ENCODE measurements around the gene ZNF595. TPM values are rescaled to one million over a fixed set of nuclear protein-coding genes. Genes with fewer than 3 reads are reported as not detected.
"Not testable (repeated sequence)": the region's sequence is repeated elsewhere in the genome, so short reads cannot be mapped to it uniquely, and the experiment has no call there.

The ZNF595 gene
- total and polyA plus RNA-seq, 11 donors: 2.7 to 12.9 (median 7.1) TPM

- H3K27me3 ChIP-seq; H3K4me3 ChIP-seq; H3K36me3 ChIP-seq; H3K9me3 ChIP-seq; H3K4me1 ChIP-seq; ATAC-seq; intact Hi-C loops (cut with DNase I); H3K27ac ChIP-seq: not testable (repeated sequence)
- WGBS, 4 donors: 69 to 75% (median 73%) methylated on average over 3 of the region's 3 CpGs
- peak in 1 of 5 donors; percentile 21 for DNase-seq
These were observed 25.6 kb upstream of the ZNF595 start for GRCh38 chr4:27501-27900.

DNA sequence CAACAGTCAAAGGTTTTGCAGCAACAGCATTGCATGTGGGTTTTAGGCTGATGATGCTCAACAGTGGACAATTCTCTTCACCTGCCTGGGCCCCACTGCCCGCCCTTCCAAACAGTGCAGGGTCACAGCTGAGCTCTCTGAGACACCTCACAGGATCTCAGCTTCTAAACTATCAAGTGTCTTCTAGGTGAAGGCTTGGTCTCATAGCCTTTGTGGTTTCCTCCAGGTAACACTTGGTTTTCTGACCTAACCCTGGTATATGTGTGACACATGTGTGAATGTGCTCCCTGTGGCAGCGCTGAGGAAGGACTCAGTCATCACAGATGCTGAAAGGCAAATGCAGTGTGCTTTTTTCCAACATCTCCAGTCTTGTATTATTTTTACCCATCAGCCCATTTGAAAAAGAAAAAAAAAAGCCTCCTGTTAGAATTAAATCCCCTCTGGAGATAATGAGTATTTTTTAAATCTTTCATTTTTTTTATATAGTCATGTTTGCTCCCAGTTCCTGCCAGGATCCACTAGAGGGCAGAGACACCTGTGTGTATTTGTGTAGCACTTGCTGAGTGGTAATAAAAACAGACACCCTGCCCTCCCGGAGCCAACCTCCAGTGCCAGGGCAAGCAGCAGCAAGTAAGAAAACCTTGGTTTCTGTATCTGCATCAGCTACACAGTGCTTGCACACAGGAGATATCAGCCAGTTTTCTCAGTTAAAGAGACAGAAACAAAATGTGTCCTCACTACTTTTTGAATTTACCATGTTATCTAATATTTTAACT, 24.2 kb upstream of the ZNF595 start:
- H3K27ac ChIP-seq; H3K4me1 ChIP-seq; H3K9me3 ChIP-seq; intact Hi-C loops (cut with DNase I); ATAC-seq; H3K36me3 ChIP-seq; H3K4me3 ChIP-seq; H3K27me3 ChIP-seq: not testable (repeated sequence)
- TF ChIP-seq CTCF (IDR thresholded peaks at IDR 0.05): peak in 5 of 12 donors; percentile 4 to 15 (median 13)
- DNase-seq: peak in 3 of 5 donors; percentile 32 to 62 (median 36)
- WGBS, 4 donors: 33 to 50% (median 47%) methylated on average over 1 of the region's 3 CpGs

DNA sequence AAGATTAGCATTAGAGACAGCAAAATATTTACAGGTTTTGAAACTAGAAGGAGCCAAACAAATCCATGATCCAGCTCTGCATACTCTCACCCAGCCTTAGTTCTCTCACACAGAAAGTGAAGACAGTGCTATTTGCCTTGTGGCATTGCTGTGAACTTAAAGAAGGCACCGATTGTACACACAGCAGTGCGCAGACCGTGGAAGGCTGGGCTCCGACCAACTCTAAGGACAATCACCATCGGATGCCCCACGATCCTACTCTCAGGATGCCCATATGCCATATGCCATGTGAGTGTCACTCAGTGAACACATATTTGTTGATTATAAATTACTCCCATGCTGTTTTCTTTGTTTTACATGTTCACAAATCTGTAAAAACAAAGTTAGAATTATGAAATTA, 19.8 kb upstream of the ZNF595 start:
- DNase-seq; H3K27me3 ChIP-seq; H3K4me1 ChIP-seq; H3K36me3 ChIP-seq; H3K4me3 ChIP-seq; intact Hi-C loops (cut with DNase I); ATAC-seq; H3K9me3 ChIP-seq; H3K27ac ChIP-seq: not testable (repeated sequence)
- no CpG with 5 or more reads among the region's 6 CpGs for WGBS, 4 donors

GRCh38 chr4:36559-37415, 16.3 kb upstream of the ZNF595 start:
- H3K4me1 ChIP-seq; H3K27me3 ChIP-seq; intact Hi-C loops (cut with DNase I); H3K36me3 ChIP-seq; ATAC-seq; DNase-seq; H3K9me3 ChIP-seq; H3K27ac ChIP-seq; H3K4me3 ChIP-seq: not testable (repeated sequence)
- WGBS, 4 donors: 64 to 68% (median 68%) methylated on average over 3 to 6 of the region's 6 CpGs

DNA sequence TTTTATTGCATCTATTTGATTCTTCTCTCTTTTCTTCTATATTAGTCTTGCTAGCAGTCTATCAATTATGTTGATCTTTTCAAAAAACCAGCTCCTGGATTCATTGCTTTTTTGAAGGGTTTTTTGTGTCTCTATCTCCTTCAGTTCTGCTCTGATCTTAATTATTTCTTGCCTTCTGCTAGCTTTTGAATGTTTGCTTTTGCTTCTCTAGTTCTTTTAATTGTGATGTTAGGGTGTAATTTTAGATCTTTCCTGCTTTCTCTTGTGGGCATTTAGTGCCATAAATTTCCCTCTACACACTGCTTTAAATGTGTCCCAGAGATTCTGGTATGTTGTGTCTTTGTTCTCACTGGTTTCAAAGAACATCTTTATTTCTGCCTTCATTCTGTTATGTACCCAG, 14.9 kb upstream of the ZNF595 start:
- H3K27me3 ChIP-seq; H3K9me3 ChIP-seq; ATAC-seq; intact Hi-C loops (cut with DNase I); H3K27ac ChIP-seq; H3K4me1 ChIP-seq; DNase-seq; H3K4me3 ChIP-seq; H3K36me3 ChIP-seq: not testable (repeated sequence)

DNA sequence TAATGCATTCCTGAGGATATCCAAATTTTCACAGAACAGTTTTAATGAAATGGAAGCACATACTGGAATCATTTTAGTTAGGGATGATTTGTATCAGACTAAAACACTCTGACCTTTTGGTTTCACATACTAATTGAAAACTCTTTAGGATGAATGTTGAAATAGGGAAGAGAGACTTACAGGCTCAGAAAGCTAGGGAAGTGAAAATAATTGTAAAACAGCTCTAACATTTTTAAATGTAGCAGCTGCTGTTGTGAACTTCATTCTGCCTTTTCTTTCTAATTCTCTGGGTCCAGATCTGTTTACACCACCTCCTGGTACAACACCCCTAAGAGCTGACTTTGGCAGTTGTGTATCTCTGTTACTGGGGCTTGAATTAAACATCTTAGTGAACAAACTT, 9.7 kb upstream of the ZNF595 start:
- ATAC-seq; H3K27me3 ChIP-seq; H3K4me3 ChIP-seq; H3K27ac ChIP-seq; H3K36me3 ChIP-seq; DNase-seq; H3K9me3 ChIP-seq; H3K4me1 ChIP-seq; intact Hi-C loops (cut with DNase I): not testable (repeated sequence)

- 63 to 76% (median 73%) methylated on average over 4 of the region's 4 CpGs for WGBS, 4 donors
These were observed 1.9 kb upstream of the ZNF595 start for GRCh38 chr4:51253-51652.

DNA sequence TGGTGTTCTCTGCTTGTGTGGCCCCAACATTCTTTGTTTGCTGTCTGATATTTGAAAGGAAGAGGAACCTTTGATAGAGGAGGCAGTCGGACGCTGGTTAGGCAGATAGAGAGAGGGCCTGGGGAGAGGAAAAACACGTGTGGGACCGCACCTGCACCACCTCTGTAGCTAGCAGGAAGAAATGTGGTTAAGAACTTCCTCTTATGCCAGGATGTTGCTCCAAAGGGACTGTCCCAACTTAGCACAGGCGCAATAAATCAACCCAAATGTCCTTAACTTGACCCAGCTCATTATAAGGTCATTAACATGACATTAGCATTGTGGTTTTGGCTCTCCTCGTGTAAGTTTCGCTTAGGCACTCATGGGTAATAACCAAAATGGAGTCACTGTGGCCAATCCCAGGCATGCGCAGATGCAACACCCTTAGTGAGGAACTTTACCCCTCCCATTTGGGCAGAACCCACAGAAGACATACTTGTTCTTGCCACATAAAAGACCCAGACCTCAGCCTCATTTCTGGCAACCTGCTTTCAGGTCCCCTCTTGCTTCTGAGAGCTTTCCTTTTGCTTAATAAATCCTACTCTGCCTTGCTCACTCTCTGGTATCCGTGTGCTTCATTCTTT, 1.4 kb upstream of the ZNF595 start:
- H3K27ac ChIP-seq; H3K4me1 ChIP-seq; H3K36me3 ChIP-seq; intact Hi-C loops (cut with DNase I); DNase-seq; H3K9me3 ChIP-seq; H3K4me3 ChIP-seq; H3K27me3 ChIP-seq; ATAC-seq: not testable (repeated sequence)
- 50 to 92% (median 59%) methylated on average over 2 to 5 of the region's 9 CpGs for WGBS, 4 donors

More at GRCh38 chr4:51253-51652, 1.9 kb upstream of the ZNF595 start:
- H3K27me3 ChIP-seq; H3K9me3 ChIP-seq; intact Hi-C loops (cut with DNase I); H3K27ac ChIP-seq; ATAC-seq; H3K36me3 ChIP-seq; H3K4me3 ChIP-seq; H3K4me1 ChIP-seq: not testable (repeated sequence)
- peak in 1 of 5 donors; percentile 20 for DNase-seq

DNA sequence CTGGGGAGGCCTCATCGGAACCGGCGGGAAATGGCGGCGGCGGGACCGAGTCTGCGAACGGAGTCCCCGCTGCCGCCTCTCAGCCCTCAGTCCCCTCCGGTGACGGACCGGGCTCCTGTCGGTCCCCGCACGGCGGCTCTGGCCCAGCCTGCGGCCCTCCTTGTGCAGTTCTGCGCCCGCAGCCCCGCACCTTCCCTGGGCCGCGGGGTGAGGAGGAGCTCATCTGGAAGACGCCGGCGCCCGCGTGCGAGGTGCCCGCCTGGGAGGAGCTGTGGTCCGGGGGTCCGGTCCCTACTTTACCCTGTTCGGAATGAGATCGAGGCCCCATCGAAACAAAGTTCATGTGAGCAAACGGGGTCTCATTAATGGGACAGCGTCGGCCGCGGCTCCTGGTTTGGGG, 400 bp downstream of the ZNF595 start:
- H3K4me1 ChIP-seq; DNase-seq; H3K36me3 ChIP-seq; intact Hi-C loops (cut with DNase I); H3K27me3 ChIP-seq; H3K9me3 ChIP-seq: not testable (repeated sequence)
- H3K4me3 ChIP-seq: peak overlapping the region in 10 of 12 donors; percentile 26 to 52 (median 42)
- peak overlapping the region in 4 of 12 donors; percentile 35 to 68 (median 56) for H3K27ac ChIP-seq
- 8 to 14% methylated on average over 7 to 16 of the region's 41 CpGs; no CpG with 5 or more reads in 2 of the 4 donors for WGBS, 4 donors
- ATAC-seq: peak; percentile 5 to 30 (median 17)
